Measurements from ENCODE around the gene RREB1.

RREB1 gene

GRCh38 chr6:7245668-7246393 is 138.1 kb downstream of the RREB1 start:
- POLR2A ChIA-PET, result no interaction called here
- CTCF ChIA-PET, result interaction anchor here (5.0 kb wide), 1 partner anchor 524 kb away, joined by 65 read pairs; no protein-coding TSS in a partner anchor
- TF ChIP-seq ZNF843 (tag by site-specific recombination; IDR thresholded peaks at IDR 0.05), result no peak
- TF ChIP-seq SCRT2 (tag by site-specific recombination; IDR thresholded peaks at IDR 0.05), result peak; percentile 51; the same call in 1 of the 2 replicates
- Histone ChIP-seq H3K4me3 (ENCODE audit: low read depth, low read length) (no peak overlapping the region), H3K36me3 (ENCODE audit: control insufficient read depth in 2 of 2, insufficient read depth in 1 of 2, low read length in 2 of 2) (peaks cover 5 to 63% of the 10 kb centered on the region in 2 experiments; a peak in 1 of 3 replicates), H3K27ac (ENCODE audit: extremely low read depth, low read depth, low read length) (no peak overlapping the region), H3K4me1 (ENCODE audit: control insufficient read depth, insufficient read depth, low read length) (peaks cover 3% of the 10 kb centered on the region; the same call in 1 of the 2 replicates), H3K9me3 (ENCODE audit: control insufficient read depth, insufficient read depth, low read depth, low read length) (no peaks in the 10 kb centered on the region)

GRCh38 chr6:7246401-7247178 is 138.8 kb downstream of the RREB1 start:
- Histone ChIP-seq H3K9me3 (ENCODE audit: control insufficient read depth, insufficient read depth, low read depth, low read length) (no peaks in the 10 kb centered on the region), H3K4me1 (ENCODE audit: control insufficient read depth, insufficient read depth, low read length) (peaks cover 3% of the 10 kb centered on the region; the same call in 1 of the 2 replicates), H3K4me3 (ENCODE audit: low read depth, low read length) (no peak overlapping the region), H3K27ac (ENCODE audit: extremely low read depth, low read depth, low read length) (no peak overlapping the region), H3K36me3 (ENCODE audit: control insufficient read depth in 2 of 2, insufficient read depth in 1 of 2, low read length in 2 of 2) (peaks cover 5 to 60% of the 10 kb centered on the region in 2 experiments; a peak in 2 of 3 replicates)
- ChIA-PET CTCF (no interaction called here), POLR2A (no interaction called here)
- no peak for TF ChIP-seq KLF17 (tag by site-specific recombination; IDR thresholded peaks at IDR 0.05)
- no peak for TF ChIP-seq ZNF146 (tag by site-specific recombination; IDR thresholded peaks at IDR 0.05)
- TF ChIP-seq ZNF473 (tag by site-specific recombination; IDR thresholded peaks at IDR 0.05), result no peak
- TF ChIP-seq ZSCAN18 (tag by site-specific recombination; IDR thresholded peaks at IDR 0.05), result no peak
- TF ChIP-seq PRDM6 (tag by site-specific recombination; IDR thresholded peaks at IDR 0.05), result no peak
- TF ChIP-seq HIC1 (tag by site-specific recombination; IDR thresholded peaks at IDR 0.05), result no peak
- TF ChIP-seq ZSCAN5A (tag by site-specific recombination; IDR thresholded peaks at IDR 0.05), result no peak
- TF ChIP-seq ZNF112 (tag by site-specific recombination; IDR thresholded peaks at IDR 0.05), result no peak
- no peak for TF ChIP-seq ZNF211 (tag by site-specific recombination; IDR thresholded peaks at IDR 0.05; ENCODE audit: low read depth)
- TF ChIP-seq SETDB1 (IDR thresholded peaks at IDR 0.05; ENCODE audit: insufficient read length, low read length), result no peak
- no peak for TF ChIP-seq RBAK (tag by site-specific recombination; IDR thresholded peaks at IDR 0.05)
- no peak for TF ChIP-seq ZNF521 (tag by site-specific recombination; IDR thresholded peaks at IDR 0.05)
- TF ChIP-seq ZBTB20 (tag by site-specific recombination; IDR thresholded peaks at IDR 0.05), result no peak
- no peak for TF ChIP-seq ZNF398 (tag by site-specific recombination; IDR thresholded peaks at IDR 0.05)
- no peak for TF ChIP-seq FEZF1 (tag by site-specific recombination; IDR thresholded peaks at IDR 0.05)
- no peak for TF ChIP-seq ZSCAN4 (tag by site-specific recombination; IDR thresholded peaks at IDR 0.05)
- no peak for TF ChIP-seq ZBTB44 (tag by site-specific recombination; IDR thresholded peaks at IDR 0.05)
